HG02642 (cell line): ENCODE results near the gene LDLRAD4.
A peak's percentile ranks its signal among the peaks of the same experiment; 100 is the strongest.

Experiments used
- ATAC-seq: cut with Tn5 transposase; IDR thresholded peaks from one replicate; pipeline ENCODE4 v1.9.1; 2021; ENCODE audit warnings: mild to moderate bottlenecking; ENCODE audit not compliant: unreplicated experiment, poor library complexity

Gene LDLRAD4

GRCh38 chr18:13437796-13438506, 219.4 kb downstream of the LDLRAD4 start:
- no peak for ATAC-seq

- no peak for ATAC-seq
These were observed 220.0 kb downstream of the LDLRAD4 start for GRCh38 chr18:13438507-13439056.

- no peak for ATAC-seq
These were observed 220.9 kb downstream of the LDLRAD4 start for GRCh38 chr18:13439461-13439860.

- no peak for ATAC-seq
These were observed 222.0 kb downstream of the LDLRAD4 start for GRCh38 chr18:13440277-13441248.

- no peak for ATAC-seq
These were observed 223.2 kb downstream of the LDLRAD4 start for GRCh38 chr18:13441736-13442135.

GRCh38 chr18:13442451-13442850, 223.9 kb downstream of the LDLRAD4 start:
- no peak for ATAC-seq

- ATAC-seq = no peak
These were observed 225.0 kb downstream of the LDLRAD4 start for GRCh38 chr18:13443552-13443951.

GRCh38 chr18:13444430-13445240, 226.1 kb downstream of the LDLRAD4 start:
- no peak for ATAC-seq

GRCh38 chr18:13445241-13445897, 226.8 kb downstream of the LDLRAD4 start:
- ATAC-seq = no peak

GRCh38 chr18:13446024-13446423, 227.5 kb downstream of the LDLRAD4 start:
- no peak for ATAC-seq

GRCh38 chr18:13446610-13447461, 228.3 kb downstream of the LDLRAD4 start:
- no peak for ATAC-seq

- no peak for ATAC-seq
These were observed 229.2 kb downstream of the LDLRAD4 start for GRCh38 chr18:13447621-13448334.

- ATAC-seq = no peak
These were observed 229.8 kb downstream of the LDLRAD4 start for GRCh38 chr18:13448335-13448795.

- ATAC-seq = no peak
These were observed 231.1 kb downstream of the LDLRAD4 start for GRCh38 chr18:13449651-13450050.

- peak; percentile 75 for ATAC-seq
These were observed 232.0 kb downstream of the LDLRAD4 start for GRCh38 chr18:13450289-13451212.

- peak; percentile 17 for ATAC-seq
These were observed 232.6 kb downstream of the LDLRAD4 start for GRCh38 chr18:13451213-13451540.
